Medulla oblongata (tissue), 1 donor: ENCODE data around the gene FHL2.

Experiments
- DNase-seq: peaks from one replicate; pipeline ENCODE4 v3.0.0-alpha.2; 2015; ENCODE audit errors: extremely low spot score

FHL2 gene

DNA sequence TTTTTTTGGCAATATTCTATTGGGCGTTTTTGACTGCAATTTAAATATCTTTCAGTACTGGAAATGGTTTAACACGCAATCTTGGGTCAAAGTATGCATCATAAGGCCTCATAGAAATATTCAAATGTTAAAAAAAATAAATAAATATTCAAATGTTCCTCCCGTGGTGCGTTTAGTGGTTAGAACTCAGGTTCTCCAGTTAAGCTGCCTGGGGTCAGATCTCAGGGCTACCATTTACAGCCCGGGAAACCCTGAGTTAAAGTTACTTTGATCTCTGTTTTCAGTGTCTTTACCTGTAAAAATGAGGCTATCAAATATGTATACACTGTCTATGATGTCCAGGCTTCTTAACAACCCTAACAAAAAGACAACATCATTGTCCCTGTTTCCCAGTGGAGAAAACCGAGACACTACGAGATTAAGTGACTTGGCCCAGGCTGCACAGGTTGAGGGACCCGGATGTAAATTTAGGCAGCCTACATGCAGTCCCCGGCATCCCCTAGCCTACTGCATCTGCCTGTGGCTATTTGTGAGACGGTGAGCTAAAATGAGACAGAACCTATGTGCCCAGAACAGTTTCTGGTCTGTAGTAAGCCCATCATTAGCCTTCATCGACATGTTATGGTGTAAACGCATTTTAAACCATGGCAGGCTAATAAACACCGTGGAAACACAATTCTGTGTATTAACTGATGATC lies 1.7 kb downstream of the FHL2 start:
- DNase-seq: no peak

DNA sequence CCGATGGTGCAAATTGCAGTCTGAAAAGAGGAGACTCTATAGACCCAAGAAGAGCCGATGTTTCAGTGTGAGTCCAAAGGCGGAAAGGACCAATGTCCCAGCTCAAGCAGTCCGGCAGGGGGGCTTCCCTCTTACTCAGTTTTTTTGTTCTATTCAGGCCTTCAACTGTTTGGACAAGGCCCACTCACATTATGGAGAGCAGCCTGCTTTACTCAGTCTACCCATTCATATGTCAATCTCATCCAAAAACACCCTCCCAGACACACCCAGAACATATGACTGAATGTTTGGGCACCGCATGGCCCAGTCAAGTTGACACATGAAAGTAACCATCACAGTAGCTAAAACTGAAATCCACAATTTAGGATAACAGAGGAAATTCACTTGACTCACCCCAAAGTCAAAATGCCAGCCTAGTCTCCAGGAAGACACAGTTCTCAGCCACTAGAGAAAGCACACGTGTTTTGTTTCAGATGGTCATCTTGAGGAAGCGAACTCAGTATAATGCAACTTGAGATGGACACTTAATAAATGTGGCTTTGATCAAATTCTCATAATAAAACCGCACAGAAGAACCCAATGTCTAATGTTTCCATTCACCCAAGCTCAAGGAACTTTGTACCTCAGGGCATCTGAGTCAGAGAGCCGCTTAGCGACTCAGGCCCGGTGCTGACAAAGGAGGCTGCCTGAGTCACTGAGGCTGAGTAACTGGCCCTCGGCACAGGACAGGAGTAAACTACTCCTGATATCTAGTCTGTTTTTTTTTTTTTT lies 2.4 kb downstream of the FHL2 start:
- DNase-seq: no peak

GRCh38 chr2:105395691-105396090 lies 3.2 kb downstream of the FHL2 start:
- DNase-seq: no peak

- no peak for DNase-seq
These were observed 3.8 kb downstream of the FHL2 start for GRCh38 chr2:105394951-105395611.

DNA sequence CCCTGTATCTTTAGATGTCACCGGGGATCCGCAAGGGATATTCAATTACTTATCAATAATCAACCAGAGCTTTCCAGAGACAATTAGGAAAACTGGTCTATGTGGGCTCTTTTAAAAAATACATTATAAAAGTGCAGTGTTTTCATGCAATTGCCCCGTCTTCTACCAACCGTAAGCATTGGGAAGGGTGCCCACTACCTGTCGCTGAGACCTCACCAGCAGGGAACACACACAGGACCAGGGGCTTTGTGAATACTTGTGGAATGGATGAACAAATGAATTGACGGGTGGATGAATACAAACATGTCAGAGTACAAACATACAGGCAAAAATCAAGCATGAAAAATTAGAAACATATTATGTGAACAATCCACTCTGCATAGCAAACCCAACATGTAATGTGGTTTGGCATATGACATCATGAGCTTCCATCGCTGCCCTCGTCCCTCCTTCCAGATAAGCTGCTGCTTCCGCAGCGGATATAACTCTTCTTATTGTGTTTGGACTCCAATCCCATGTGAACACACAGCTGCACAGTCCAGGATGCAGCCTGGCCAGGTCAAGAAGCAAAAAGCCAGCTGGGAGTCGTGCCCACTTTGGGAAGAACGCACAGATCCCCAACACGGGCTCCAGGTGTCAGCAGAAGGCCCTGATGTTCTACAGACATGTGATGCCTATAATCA lies 5.3 kb downstream of the FHL2 start:
- DNase-seq: no peak

GRCh38 chr2:105391763-105392662 lies 6.8 kb downstream of the FHL2 start:
- DNase-seq: no peak

DNA sequence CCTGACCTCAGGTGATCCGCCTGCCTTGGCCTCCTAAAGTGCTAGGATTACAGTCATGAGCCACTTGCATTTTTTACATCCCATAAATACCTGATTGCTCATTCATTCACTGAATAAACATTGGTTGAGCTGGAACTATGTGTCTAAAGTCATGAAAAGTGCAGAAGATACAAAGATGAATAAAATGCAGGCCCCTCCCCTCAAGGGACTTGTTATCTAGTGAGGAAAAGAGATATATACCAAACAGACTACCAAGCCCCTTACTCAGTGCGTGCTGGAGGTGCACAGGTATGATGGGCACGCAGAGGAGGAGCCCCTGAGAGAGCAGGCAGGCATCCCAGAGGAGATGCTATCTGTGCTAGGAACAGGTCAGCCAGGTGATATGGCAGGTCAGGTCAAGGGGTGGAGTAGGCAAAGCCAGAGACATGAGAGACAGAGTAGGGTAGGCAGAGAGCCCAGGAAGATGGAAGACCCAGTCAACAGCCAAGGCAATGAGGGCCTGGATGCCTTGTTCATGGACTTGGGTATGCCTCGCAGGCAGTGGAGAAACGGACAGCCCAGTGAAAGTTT lies 7.7 kb downstream of the FHL2 start:
- no peak for DNase-seq

DNA sequence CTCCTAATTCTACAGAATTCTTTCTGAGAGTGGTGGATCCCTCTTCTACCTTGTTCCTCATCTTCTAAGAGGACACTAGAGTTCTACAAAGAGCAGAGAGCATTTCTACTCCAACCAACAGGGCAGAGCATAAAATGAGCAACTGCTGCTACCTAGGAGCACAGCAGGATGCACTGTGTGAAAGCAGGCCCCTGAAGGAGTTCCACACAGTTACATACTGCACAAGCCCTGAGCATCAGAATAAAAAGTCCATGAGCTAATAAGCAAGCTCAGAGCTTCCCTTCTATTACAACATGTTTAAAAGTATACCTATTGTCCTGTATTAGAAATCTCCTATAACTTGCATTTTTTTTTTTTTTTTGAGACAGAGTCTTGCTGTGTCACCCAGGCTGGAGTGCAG lies 8.4 kb downstream of the FHL2 start:
- no peak for DNase-seq

DNA sequence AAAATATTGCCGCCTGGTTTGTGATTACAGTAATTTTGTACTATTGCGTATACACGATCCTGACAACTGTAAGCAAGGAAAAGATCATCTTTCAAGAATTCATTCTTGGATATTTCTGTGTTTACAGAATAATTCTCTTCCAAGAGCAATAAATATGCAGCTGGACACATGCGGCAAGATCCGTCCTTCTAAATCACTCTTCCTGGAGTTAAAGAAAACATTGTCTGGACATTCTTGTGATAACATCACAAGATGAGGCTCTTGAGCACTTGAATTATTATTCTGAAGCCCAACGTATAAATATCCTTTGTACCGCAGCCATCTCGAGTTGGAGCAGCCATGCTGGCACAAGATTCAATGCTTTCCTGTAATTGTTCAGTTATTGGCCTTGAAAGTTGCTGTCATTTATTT lies 9.9 kb downstream of the FHL2 start:
- DNase-seq: no peak

GRCh38 chr2:105387225-105387624 lies 11.6 kb downstream of the FHL2 start:
- no peak for DNase-seq

DNA sequence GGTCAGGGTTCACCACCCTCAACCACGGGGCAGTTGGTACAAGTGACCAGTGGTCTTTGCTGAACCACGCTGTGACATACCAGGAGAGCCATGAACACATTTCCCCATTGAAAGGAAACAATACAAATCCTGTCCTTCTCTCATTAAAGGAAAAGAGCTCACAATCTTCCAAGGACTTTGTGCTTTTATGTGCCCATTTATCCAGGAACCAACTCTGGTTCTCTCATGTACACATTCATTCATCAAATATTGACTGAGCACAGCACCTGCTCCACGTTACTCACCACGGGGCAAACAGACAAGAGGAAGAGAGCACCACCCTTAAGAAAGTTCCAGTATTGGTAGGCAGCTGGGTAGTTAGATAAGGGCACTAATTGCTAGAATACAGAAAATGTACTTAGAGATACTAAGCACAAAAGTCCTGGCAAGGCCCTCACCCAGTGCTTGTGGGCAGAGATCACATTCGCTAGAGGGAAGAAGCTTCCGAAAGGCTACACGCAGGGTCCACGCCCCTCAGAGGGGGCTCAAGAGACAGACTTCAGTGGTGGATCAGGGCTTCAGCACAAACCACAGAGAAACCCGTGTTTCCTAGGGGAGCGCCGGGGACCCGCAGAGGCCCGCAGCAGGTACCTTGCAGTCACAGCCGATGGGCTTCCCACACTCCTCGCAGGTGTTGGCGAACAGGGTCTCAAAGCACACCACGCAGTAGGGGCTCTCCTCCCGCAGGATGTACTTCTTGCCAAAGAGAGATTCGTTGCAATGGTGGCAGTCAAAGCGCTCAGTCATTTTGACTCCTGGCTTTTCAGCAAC lies 12.9 kb downstream of the FHL2 start:
- DNase-seq: no peak

DNA sequence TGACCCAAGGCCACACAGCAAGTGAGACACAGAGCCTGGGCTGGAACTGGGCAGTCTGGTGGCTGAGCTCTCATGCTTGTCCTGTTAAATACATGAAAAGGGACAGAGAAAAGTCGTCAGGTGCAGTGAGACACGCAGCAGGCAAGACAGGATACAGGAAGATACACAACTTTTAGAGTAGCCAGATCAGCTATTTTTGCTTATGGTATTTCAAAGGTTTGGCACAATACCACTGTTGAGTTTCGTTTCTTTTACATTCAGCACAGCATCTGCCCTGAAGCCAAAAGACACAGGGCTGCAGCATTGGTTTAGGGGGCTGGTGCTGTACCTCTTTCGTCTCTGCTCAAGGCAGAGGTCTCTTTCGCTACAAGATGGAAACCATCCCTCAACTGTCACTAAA lies 14.0 kb downstream of the FHL2 start:
- DNase-seq: no peak

- no peak for DNase-seq
These were observed 14.6 kb downstream of the FHL2 start for GRCh38 chr2:105384216-105384615.

DNA sequence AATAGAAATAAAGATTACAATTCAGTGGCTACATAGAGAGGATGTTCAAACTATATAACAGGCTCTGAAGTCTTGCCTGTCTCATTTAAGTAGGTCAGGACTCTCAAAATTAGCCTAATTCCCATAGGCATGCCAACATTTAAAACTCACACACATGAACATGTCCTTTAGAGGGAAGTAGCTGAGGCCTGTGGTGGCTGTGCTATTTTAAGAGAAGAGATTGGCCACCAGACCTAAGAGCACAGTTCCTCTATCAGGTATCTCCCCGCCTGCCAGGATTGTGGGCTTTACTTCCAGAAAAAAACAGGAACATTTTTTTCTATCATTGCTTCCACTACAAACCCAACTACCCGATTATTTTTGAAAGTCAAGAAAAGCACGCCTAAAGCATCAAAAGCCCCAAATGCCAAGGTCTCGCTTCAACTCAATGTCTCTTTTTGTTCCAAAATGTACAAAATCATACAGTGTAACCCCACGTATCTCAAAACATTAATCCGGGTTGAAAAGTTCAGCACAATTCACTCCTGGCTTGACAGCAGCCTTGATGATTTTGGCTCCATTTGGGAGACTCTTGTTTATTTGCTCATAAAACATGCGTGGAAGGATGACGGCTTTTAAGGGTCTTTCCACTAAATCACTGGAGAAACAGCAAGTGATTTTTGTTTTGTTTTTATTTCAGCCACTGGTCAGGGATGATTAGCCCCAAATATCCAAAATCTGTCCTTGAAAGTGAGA lies 15.3 kb downstream of the FHL2 start:
- DNase-seq: peak; percentile 50

GRCh38 chr2:105382177-105382576 lies 16.7 kb downstream of the FHL2 start:
- DNase-seq: no peak

- no peak for DNase-seq
These were observed 17.7 kb downstream of the FHL2 start for GRCh38 chr2:105381101-105381668.

GRCh38 chr2:105380432-105381100 lies 18.3 kb downstream of the FHL2 start:
- no peak for DNase-seq

DNA sequence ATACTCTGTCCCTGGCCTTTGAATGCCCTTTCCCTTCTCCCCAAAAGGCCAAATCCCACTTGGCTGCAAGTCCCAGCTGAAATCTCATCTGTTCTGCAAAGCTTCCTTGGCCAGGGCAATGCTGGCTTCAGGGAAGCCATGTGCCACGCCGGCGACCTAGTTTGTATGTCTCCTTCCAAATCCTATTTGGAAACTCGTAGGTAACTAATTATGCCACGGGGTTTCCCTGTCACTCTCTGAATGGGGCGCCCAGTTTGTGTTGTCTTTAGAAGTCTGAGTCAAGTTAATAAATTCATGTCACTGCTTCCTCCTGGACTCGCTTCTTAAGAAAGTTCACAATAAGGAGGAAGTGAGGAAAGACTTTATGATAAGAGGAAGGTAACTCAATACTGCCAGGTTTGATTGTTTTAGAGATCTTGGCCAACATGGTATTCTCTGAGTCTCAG lies 19.1 kb downstream of the FHL2 start:
- DNase-seq: no peak
